ENCODE results near the gene APPL2. TPM values are rescaled to one million over a fixed set of nuclear protein-coding genes. Genes with fewer than 3 reads are reported as not detected.

Gene APPL2
- total RNA-seq, 2 experiments from 2014 or later, result 22.6 to 25.5 TPM

GRCh38 chr12:105209091-105209490 is 26.9 kb downstream of the APPL2 start:
- H3K36me3 Mint-ChIP-seq, result peaks cover 4% of the 10 kb centered on the region
- CTCF ChIA-PET, result no interaction called here

GRCh38 chr12:105206686-105207374 is 29.1 kb downstream of the APPL2 start:
- Mint-ChIP-seq H3K9me3 (ENCODE audit: low read depth) (no peaks in the 10 kb centered on the region), H3K36me3 (peaks cover 5% of the 10 kb centered on the region), H3K27me3 (no peaks in the 10 kb centered on the region), H3K27ac (no peak overlapping the region), H3K4me1 (no peaks in the 10 kb centered on the region), H3K4me3 (no peak overlapping the region)
- CTCF ChIA-PET, result no interaction called here
- DNase-seq, result no peak
- ATAC-seq, result no peak

More at GRCh38 chr12:105209091-105209490, 26.9 kb downstream of the APPL2 start:
- H3K4me1 Mint-ChIP-seq, result no peaks in the 10 kb centered on the region
- no peak for ATAC-seq
- no peaks in the 10 kb centered on the region for H3K9me3 Mint-ChIP-seq (ENCODE audit: low read depth)
- no peaks in the 10 kb centered on the region for H3K27me3 Mint-ChIP-seq
- no peak overlapping the region for H3K27ac Mint-ChIP-seq
- no peak for DNase-seq
- no peak overlapping the region for H3K4me3 Mint-ChIP-seq

GRCh38 chr12:105205322-105206048 is 30.5 kb downstream of the APPL2 start:
- DNase-seq (no peak), ATAC-seq (no peak)
- H3K4me3 Mint-ChIP-seq, result no peak overlapping the region
- H3K36me3 Mint-ChIP-seq, result peaks cover 5% of the 10 kb centered on the region
- H3K27ac Mint-ChIP-seq, result no peak overlapping the region
- CTCF ChIA-PET, result no interaction called here
- no peaks in the 10 kb centered on the region for H3K4me1 Mint-ChIP-seq
- H3K27me3 Mint-ChIP-seq, result no peaks in the 10 kb centered on the region
- H3K9me3 Mint-ChIP-seq (ENCODE audit: low read depth), result no peaks in the 10 kb centered on the region

- ATAC-seq, result no peak
- H3K27me3 Mint-ChIP-seq, result no peaks in the 10 kb centered on the region
- no peak overlapping the region for H3K27ac Mint-ChIP-seq
- peaks cover 5% of the 10 kb centered on the region for H3K36me3 Mint-ChIP-seq
- H3K4me3 Mint-ChIP-seq, result no peak overlapping the region
- CTCF ChIA-PET, result no interaction called here
- no peaks in the 10 kb centered on the region for H3K9me3 Mint-ChIP-seq (ENCODE audit: low read depth)
- no peak for DNase-seq
- H3K4me1 Mint-ChIP-seq, result peaks cover 2% of the 10 kb centered on the region
These were observed 31.1 kb downstream of the APPL2 start for GRCh38 chr12:105204916-105205315.

- Mint-ChIP-seq H3K27ac (no peak overlapping the region), H3K4me1 (peaks cover 2% of the 10 kb centered on the region), H3K27me3 (no peaks in the 10 kb centered on the region), H3K9me3 (ENCODE audit: low read depth) (no peaks in the 10 kb centered on the region), H3K4me3 (no peak overlapping the region), H3K36me3 (peaks cover 5% of the 10 kb centered on the region)
- no peak for DNase-seq
- CTCF ChIA-PET, result no interaction called here
- ATAC-seq, result no peak
These were observed 31.8 kb downstream of the APPL2 start for GRCh38 chr12:105204127-105204526.

GRCh38 chr12:105202202-105202601 is 33.8 kb downstream of the APPL2 start:
- Mint-ChIP-seq H3K9me3 (ENCODE audit: low read depth) (no peaks in the 10 kb centered on the region), H3K36me3 (peaks cover 7% of the 10 kb centered on the region), H3K27me3 (no peaks in the 10 kb centered on the region), H3K4me3 (no peak overlapping the region), H3K27ac (no peak overlapping the region), H3K4me1 (peaks cover 2% of the 10 kb centered on the region)
- CTCF ChIA-PET, result interaction anchor here (1.5 kb wide), 1 partner anchor 11 kb away, joined by 3 read pairs; no protein-coding TSS in a partner anchor
- ATAC-seq (no peak), DNase-seq (no peak)

- H3K27ac Mint-ChIP-seq, result no peak overlapping the region
- no peaks in the 10 kb centered on the region for H3K27me3 Mint-ChIP-seq
- ATAC-seq (no peak), DNase-seq (no peak)
- CTCF ChIA-PET, result interaction anchor here (1.5 kb wide), 1 partner anchor 12 kb away, joined by 3 read pairs; no protein-coding TSS in a partner anchor
- H3K36me3 Mint-ChIP-seq, result peaks cover 7% of the 10 kb centered on the region
- no peak overlapping the region for H3K4me3 Mint-ChIP-seq
- H3K4me1 Mint-ChIP-seq, result peaks cover 2% of the 10 kb centered on the region
- H3K9me3 Mint-ChIP-seq (ENCODE audit: low read depth), result no peaks in the 10 kb centered on the region
These were observed 34.7 kb downstream of the APPL2 start for GRCh38 chr12:105201299-105201698.

- DNase-seq, result no peak
- no peak for ATAC-seq
- H3K4me3 Mint-ChIP-seq, result no peak overlapping the region
- H3K4me1 Mint-ChIP-seq, result peaks cover 2% of the 10 kb centered on the region
- peaks cover 8% of the 10 kb centered on the region for H3K36me3 Mint-ChIP-seq
- H3K27me3 Mint-ChIP-seq, result no peaks in the 10 kb centered on the region
- no peaks in the 10 kb centered on the region for H3K9me3 Mint-ChIP-seq (ENCODE audit: low read depth)
- no peak overlapping the region for H3K27ac Mint-ChIP-seq
- CTCF ChIA-PET, result interaction anchor here (0.6 kb wide), 1 partner anchor 10 kb away, joined by 3 read pairs; no protein-coding TSS in a partner anchor
These were observed 35.6 kb downstream of the APPL2 start for GRCh38 chr12:105200385-105200784.

GRCh38 chr12:105198961-105199360 is 37.0 kb downstream of the APPL2 start:
- ATAC-seq, result no peak
- DNase-seq, result no peak
- Mint-ChIP-seq H3K9me3 (ENCODE audit: low read depth) (no peaks in the 10 kb centered on the region), H3K36me3 (peaks cover 13% of the 10 kb centered on the region), H3K4me1 (peaks cover 2% of the 10 kb centered on the region), H3K4me3 (no peak overlapping the region), H3K27ac (no peak overlapping the region), H3K27me3 (no peaks in the 10 kb centered on the region)
- CTCF ChIA-PET, result no interaction called here

GRCh38 chr12:105196090-105196489 is 39.9 kb downstream of the APPL2 start:
- CTCF ChIA-PET, result interaction anchor here (0.6 kb wide), 1 partner anchor 563 kb away, joined by 3 read pairs; no protein-coding TSS in a partner anchor
- Mint-ChIP-seq H3K27me3 (no peaks in the 10 kb centered on the region), H3K4me1 (peaks cover 2% of the 10 kb centered on the region), H3K9me3 (ENCODE audit: low read depth) (no peaks in the 10 kb centered on the region), H3K36me3 (peaks cover 16% of the 10 kb centered on the region), H3K4me3 (no peak overlapping the region), H3K27ac (no peak overlapping the region)
- DNase-seq, result no peak
- no peak for ATAC-seq

GRCh38 chr12:105194947-105195346 is 41.0 kb downstream of the APPL2 start:
- Mint-ChIP-seq H3K9me3 (ENCODE audit: low read depth) (no peaks in the 10 kb centered on the region), H3K27me3 (no peaks in the 10 kb centered on the region), H3K36me3 (peaks cover 18% of the 10 kb centered on the region), H3K27ac (no peak overlapping the region), H3K4me3 (no peak overlapping the region), H3K4me1 (no peaks in the 10 kb centered on the region)
- DNase-seq (no peak), ATAC-seq (no peak)
- CTCF ChIA-PET, result no interaction called here

GRCh38 chr12:105192624-105193225 is 43.2 kb downstream of the APPL2 start:
- Mint-ChIP-seq H3K27me3 (no peaks in the 10 kb centered on the region), H3K9me3 (ENCODE audit: low read depth) (no peaks in the 10 kb centered on the region), H3K4me3 (no peak overlapping the region), H3K27ac (no peak overlapping the region), H3K36me3 (peaks cover 31% of the 10 kb centered on the region), H3K4me1 (peaks cover 3% of the 10 kb centered on the region)
- ATAC-seq (no peak), DNase-seq (no peak)
- CTCF ChIA-PET, result no interaction called here

- no peaks in the 10 kb centered on the region for H3K27me3 Mint-ChIP-seq
- DNase-seq, result no peak
- no peak overlapping the region for H3K27ac Mint-ChIP-seq
- H3K4me3 Mint-ChIP-seq, result no peak overlapping the region
- no peaks in the 10 kb centered on the region for H3K9me3 Mint-ChIP-seq (ENCODE audit: low read depth)
- H3K4me1 Mint-ChIP-seq, result peaks cover 3% of the 10 kb centered on the region
- CTCF ChIA-PET, result no interaction called here
- H3K36me3 Mint-ChIP-seq, result peaks cover 37% of the 10 kb centered on the region
- no peak for ATAC-seq
These were observed 45.4 kb downstream of the APPL2 start for GRCh38 chr12:105190530-105190929.

- Mint-ChIP-seq H3K9me3 (ENCODE audit: low read depth) (no peaks in the 10 kb centered on the region), H3K27ac (no peak overlapping the region), H3K27me3 (no peaks in the 10 kb centered on the region), H3K4me3 (no peak overlapping the region), H3K36me3 (peaks cover 43% of the 10 kb centered on the region), H3K4me1 (peaks cover 3% of the 10 kb centered on the region)
- CTCF ChIA-PET, result no interaction called here
- DNase-seq (no peak), ATAC-seq (no peak)
These were observed 46.7 kb downstream of the APPL2 start for GRCh38 chr12:105189293-105189692.

Data from activated CD8-positive, alpha-beta memory T cell treated with anti-CD3 and anti-CD28 coated beads, Interleukin-2, amount 10 ng/mL, durations not matched to agents 7 days and 5 days (primary cell).